NOMO-1 treated with dmso at 0.1 percent for 144 hours (cell line): ENCODE measurements around the gene MTHFR.
A peak's percentile ranks its signal among the peaks of the same experiment; 100 is the strongest.

Experiments
- DNase-seq: peaks from one replicate; lab custom pipeline; 2025; ENCODE audit not compliant: unreplicated experiment; lab: John Stamatoyannopoulos, UW

The MTHFR gene

DNA sequence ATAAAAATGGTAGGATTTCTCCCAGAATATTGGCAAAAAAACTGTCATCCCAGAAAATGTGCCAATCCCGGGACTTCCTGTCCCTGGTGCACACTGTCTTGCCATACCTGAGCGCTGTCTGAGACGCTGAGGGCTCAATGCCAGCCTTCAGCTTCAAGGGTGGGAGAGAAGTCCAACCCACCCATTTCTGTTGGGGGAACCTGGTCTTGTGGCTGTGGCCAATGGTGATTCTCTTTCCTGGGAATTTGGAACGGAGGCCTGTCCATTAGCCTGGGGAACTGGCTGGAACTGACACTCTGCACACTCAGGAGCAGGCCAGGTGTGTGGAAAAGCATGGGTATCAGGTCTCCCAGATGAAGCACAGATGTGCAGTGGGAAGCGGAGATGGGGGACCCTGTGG, 6.7 kb downstream of the MTHFR start:
- DNase-seq = no peak

DNA sequence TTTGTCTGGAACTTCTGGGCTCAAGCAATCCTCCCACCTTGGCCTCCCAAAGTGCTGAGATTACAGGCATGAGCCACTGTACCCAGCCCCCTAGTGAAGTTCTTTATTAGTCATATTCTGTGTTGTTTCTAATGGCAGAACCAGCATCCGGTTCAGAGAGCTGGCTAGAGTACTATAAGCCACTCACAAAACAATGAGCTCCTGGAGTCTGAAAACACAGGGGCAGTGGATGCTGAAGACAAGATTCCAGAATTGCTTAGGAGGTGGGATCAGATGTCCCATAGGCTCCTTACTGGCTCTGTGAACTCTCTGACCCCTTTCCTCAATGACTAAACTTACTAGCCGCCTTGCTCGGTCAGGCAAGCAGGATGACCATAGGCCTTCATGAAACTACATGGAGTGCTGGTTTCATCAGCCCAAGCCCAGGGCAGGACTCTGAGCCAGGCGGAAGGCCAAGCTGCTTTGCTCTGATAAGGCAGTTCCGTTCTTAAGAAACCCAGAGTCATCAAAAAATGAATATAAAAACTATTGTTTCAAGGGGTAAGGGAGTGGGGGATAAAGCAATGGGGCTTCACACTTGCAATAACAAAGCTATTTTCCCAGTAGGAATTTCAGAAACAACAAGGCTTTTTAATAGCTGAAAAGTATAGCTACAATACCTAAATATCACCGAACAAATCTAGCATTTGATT, 8.1 kb downstream of the MTHFR start:
- DNase-seq = no peak

DNA sequence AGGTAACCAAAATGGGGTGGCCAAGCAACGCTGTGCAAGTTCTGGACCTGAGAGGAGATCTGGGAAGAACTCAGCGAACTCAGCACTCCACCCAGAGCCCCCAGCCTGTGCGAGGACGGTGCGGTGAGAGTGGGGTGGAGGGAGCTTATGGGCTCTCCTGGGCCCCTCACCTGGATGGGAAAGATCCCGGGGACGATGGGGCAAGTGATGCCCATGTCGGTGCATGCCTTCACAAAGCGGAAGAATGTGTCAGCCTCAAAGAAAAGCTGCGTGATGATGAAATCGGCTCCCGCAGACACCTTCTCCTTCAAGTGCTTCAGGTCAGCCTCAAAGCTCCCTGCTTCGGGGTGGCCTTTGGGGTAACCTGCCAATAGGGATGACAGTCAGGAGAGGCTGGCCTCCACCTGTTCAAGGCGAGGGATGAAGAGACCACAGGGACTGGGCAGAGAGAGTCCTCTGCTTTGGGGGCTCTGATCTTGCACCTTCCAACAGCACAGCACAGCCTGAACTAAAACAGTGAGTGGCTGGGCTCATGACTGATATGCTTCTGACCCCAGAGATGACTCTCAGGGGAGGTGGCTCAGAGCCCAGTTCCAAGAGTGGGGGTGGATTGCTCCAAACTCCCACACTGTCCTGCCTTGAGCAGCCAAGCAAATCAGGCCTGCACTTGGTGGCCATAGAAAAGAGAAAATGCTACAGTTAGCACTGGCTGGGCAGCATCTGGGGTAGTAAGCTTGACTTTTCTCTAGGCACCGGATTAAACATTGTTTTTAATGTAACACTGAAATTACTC, 9.5 kb downstream of the MTHFR start:
- no peak for DNase-seq

DNA sequence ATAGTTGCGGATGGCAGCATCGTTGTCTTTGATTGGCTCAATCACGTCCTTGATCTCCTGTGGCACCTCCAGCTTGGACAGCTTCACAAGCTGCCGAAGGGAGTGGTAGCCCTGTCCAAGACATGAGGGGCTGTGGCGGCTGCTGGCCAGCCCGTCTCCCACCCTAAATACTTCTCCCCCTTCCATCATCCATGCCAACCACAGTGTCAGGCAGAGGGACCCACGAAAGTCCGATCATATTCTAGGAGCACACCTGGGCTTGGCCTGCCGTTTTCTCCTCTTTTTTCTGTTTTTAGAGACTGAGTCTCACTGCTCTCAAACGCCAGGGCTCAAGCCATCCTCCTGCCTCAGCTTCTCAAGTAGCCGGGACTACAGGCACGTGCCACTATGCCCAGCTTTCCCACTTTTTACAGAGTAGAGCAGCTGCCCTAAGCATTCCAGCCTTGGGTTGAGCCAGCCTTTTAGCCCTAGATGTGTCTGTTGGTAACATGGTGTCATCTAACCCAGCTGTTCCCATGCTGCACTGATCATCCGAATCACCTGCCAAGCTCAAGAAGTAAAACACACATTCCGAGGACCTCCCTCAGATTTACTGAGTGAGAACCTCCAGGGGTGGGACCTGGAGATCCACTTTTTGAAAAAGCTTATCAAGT, 10.4 kb downstream of the MTHFR start:
- no peak for DNase-seq

DNA sequence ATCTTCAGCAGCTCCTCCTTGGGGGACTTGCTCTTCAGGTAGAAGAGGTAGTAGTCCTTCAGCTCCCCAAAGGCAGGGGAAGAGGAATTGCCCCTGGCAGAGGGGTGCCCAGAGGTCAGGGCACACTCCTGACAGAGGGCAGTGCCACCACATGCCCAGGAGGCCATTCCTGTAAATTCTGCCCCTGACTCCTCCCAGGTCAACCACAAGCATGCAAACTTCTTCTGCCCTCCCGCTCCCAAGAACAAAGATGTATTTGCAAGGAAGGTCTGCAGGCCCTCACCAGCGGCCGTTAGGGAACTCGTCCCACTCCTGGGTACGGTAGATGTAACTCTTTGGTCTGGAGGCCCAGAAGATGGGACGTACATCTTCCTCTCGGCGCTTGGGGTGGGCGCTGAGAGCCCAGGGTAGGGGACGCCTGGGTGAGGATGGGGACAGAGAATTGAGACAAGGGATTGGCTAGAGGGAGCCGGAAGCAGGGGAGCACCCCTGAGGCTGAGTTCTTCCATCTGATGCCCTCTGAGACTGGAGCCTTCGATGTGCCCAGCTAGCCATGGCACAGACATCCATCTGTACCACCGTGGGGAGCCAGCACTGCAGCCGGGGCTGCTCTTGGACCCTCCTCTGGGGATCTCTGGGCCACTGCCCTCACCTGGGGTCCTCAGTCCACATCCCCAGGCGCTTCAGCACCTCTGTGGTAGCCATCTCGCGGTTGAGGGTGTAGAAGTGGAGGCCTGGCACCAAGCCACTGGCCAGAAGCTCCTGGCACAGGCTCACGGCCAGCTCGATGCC, 11.1 kb downstream of the MTHFR start:
- DNase-seq = no peak

DNA sequence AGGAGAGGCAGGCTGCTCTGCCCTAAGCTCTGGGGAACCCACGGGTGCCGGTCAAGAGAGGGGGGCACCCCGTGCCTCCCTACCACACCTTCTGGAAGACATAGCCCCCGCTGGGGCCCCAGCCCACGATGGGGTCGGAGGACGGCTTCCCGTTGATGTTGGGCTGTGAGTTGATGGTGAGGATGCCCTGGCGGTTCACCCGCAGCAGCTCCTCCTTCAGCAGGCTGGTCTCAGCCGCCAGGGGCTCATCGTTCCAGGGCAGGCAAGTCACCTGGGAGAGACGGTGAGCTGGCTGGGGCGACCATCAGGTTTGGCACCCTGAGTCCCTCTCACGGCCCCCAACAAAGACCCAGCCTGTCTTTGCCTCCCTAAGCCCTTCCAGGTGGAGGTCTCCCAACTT, 11.9 kb downstream of the MTHFR start:
- no peak for DNase-seq

DNA sequence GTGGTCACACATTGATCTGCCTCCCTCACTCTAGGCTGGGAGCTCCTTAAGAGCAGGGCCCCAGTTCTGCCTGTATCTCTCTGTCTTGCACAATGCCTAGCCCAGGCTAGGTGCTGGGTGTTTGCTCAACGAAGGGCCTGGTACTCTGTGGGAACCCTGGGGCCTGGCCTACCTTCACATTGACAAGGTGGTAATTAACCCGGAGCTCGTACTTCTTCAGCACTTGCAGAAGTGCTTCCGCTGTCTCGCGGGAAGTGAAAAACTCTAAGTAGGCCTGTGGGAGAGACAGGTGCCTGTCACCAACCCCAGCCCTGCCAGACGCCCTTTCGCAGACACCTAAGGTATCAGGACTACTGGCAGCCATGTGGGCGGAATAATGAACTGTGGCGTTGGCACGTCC, 13.7 kb downstream of the MTHFR start:
- no peak for DNase-seq

DNA sequence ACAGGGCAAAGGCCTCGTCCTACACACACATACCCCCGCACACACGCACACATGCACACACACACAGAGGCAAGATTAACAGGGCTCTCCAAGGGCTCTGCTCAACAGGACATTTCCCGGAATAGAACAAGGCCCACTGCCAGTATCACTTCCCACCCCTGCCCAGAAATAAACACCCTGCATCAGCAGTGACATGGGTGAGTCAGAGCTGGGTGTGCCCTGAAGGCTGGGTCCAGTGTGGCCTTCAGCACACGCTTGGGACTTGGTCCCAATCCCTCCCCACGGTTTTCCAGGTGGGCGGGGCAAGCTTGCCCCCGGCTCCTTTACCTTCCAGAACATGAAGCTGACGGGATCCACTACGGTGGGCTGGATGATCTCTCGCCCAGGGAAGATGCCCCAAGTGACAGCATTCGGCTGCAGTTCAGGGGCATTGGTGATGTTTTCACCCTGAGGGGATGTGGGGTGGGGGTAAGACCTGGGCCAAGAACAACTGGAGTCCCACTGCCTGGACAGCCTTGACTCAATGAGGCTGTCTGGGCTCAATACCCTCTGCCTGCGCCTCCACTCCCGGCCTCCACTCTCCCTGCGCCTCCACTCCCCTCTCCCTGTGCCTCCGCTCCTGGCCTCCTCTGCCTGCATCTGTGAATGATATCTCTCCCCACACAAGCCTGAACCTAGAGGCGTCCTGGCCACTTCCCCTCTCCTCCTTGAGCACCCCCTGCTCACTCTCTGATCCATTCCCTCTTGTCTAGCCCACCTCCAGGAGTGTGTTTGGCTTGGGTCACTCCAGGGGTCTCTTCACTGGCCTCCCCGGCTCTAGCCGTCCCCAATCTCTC, 14.7 kb downstream of the MTHFR start:
- peak; percentile 58 for DNase-seq

DNA sequence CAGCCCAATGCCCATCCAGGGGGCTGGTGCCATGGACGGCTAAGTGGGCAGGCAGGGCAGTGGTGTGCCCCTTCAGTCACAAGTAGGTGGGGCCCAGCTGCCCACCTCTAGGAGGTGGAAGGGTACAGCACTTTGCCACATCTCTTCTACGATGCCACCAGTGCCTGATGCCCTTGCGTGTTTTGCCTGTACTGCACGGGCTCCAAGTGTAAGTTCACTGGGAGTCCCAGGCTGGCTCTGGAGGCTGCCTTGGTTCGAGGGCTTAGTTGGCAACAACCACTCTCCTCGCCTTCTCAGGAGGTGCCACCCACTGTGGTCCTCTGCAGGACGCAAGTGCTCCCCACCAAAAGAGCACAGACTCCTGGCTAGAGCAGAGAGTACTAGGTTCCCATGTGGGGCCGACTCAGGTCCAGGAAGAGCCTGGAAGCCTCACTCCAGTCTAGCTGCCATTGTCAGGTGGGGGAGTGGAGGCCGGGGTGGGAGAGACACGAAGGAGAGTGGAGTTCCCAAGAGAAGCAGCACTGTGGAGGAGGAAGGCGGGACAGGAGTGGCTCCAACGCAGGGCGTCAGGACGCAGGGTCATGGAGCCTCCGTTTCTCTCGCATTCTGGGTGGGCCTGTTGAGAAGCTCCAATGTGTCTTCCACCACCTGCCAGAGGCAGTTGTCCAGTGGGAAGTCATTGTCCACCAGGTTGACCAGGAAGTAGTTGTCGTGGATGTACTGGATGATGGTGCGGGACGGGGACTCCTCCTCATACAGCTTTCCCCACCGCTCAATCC, 15.5 kb downstream of the MTHFR start:
- DNase-seq = no peak

DNA sequence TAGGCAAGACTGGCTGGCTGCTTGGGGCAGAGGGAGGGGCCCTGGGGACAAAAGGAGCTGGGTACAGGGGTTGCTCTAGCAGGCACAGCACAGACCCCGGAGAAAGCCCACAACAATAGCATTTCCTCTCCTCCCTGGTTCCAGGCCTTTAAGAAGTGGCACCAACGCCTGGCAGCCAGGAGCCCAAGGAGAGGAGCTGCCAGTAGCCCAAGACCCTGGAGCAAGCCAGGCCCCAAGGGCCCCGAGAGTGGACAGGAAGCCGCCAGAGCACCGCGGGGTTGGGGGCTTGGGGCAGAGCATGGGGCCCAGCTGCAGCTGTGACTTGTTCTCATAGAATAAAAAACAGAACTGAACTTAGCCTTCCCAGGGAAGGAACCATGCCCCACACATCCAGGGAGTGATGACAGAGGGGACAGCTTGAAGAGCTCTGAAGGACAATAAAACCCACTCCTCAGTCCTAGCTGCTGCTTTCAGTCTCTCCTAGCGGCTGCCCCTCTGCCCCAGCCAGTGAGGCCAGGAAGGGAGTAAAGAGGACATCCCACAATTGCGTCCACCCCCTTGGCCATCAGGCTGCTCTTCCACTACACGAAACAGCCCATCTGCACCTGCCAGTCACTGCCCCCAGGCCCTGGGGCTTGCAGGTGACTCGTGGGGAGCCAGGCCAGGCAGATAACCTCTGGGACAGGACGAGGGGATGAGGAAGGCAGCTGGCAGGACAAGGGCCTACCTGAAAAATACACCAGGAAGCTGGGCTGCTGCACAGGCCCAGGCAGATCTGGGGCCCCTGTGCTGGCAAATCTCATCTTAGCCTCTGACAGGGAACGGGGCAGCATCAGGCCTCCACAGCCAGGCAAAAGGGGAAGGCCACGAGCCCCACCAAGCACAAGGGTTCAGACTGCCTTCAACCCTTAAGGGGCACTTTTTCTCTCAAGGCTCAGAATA, 16.4 kb downstream of the MTHFR start:
- DNase-seq = no peak

DNA sequence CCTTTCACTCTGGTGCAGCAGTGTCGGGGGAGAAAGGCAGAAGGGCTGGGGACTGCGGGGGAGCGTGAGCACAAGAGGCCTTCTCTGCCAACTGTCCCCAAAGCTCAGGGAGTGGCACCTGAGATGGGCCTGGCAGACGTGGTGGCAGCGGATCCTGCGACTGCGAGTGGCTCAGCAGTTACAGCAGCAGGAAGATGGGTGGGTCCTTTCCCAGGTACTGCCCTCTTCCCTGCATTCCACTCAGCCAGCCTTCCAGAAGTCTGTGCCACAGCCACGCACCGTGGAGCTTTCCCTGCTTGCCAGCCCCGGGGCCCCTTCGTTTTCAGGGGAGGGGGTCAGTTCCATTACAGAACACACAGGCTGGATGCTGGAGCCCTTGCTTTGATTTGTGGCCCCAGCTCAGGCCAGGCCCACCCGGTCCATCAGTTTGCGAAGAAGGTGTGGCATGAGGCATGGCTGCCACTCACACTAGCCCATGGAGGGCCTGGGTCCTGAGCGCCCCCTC, 17.2 kb downstream of the MTHFR start:
- no peak for DNase-seq

DNA sequence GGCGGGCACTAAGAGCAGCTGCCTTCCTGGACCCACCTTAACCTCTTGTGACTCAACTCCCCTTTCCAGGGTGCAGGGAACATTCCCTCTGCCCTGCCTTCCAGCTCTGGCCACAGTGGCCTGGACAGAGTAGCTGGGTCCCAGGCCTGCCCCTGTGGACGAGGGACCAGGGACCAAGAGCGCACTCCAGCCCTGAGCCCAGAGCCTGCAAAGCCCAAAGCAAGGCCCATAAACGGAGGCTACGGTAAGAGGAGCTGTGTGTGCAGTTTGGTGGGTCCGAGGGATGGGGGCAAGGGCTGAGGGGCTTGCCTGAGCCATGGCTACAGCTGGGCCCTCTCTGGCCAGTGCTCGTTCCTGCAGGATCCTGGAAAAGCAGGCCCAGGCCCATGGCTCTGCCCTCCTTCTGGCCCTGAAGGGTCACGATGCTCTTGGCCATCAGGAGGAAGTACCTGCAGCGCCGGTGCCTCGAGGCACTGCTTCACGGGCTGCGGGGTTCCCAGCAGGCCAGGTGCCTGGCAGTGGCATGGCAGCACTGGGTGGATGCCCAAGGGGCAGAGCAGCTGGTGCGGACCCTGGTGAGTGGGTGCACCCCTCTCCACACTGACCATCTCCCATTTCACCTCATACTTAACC, 17.8 kb downstream of the MTHFR start:
- no peak for DNase-seq

DNA sequence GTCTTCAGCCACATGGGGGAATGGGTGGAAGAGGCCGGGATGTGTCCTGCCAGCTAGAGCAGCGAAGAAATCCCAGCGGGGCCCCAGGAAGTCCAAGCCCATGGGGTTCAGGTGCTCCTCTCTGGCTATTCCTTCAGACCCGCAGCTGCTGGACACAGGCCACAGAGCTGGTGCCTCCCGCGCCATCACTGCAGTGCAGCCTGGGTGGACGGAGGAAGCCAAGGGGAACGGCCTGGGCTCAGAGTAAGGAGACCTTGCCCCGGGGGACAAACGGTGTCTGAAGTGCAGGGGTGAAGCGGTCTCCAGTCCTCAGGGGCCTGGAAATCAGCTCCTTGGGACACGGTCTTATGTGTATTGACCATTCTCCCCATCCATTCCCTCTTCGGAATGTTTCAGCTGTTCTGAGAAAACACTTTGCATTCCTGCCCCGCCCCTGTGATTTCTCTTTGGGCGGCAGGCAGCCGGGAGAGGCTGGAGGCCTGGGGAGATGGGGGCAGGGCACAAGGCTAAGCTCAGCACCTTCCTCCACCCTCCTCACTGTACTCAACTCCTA, 18.4 kb downstream of the MTHFR start:
- no peak for DNase-seq

DNA sequence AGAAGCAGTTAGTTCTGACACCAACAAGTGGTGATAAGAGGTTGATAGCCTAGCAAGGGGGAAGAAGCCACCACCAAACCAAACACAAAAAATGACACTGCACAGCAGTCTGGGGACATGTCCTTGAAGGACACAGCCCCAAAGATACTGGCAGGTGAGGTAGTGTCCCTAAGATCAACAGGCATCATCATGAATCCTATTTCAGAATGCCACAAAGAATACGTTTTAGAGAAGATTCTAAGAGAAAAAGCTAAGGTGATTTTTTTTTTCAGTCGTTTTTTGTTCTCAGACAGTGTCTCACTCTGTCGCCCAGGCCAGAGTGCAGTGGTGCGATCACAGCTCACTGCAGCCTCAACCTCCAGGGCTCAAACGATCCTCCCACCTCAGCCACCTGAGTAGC, 19.6 kb downstream of the MTHFR start:
- no peak for DNase-seq

DNA sequence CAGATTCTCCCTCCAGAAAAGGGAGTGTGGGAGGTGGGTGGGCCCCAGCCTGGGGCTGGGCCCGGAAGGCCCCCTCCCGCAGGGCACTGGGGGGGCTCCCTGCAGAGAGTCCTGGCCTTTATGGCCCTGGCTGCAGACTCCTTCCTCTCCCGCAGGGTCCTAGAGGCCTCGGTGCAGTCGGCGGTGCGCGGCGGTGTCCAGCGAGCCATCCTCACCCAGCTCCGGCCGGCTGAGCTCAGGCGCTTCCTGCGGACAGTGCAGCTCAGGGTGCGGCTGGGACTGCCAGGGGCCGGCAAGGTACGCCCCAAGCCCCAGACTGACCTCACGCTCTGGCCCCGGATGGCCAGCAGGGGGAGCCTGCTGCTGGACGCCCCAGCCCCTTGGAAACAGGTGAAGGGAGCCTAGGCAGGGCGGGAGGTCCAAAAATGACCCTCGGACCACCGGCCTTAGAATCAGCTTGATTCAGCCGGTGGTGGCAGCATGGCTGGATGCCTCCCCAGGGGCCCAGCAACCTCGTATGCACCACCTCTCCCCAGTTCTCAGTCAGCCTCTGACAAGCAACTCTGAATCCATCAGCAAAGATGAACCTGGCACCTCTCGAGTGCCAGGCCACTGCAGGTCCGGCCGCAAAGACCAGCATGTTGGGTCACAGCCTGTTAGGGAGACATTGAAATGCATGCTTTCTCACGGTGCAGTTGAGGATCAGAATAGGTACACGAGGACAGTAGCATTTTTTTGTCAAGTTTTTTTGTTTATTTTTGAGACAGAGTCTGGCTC, 20.6 kb downstream of the MTHFR start:
- no peak for DNase-seq

DNA sequence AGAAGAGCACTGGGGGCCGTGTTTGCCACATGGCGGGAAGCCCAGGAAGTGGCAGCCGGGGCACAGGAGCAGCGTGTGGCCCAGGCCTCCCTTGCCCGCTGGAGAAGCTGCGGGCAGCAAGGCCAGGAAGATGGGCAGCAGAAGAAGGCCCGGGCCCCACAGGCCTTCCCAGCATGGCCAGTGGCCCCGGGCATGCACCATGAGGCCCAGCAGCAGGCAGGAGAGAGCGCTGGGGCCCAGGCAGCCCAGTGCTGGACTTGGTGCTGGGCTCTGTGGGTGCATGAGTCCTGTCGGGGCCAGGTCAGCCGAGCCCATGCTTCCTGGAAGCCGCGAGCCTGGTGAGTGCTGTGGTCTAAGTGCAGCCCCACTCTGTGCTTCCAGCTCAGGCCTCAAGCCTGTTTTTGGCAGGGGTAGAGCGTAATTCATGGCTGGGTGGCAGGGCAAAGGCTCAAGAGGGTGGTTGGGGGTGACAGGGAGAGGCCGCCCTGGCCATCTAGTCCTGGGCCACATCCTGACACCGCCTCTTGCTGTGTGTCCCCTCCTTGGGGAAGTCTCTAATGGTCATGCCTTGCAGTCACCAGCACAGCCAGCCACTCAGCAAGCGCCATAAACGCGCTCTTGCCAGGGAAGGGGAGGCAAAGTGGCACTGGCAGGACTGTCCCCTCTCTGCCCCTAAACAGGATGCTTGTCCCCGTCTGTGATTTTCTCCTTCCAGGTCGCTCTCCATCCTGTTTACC, 21.3 kb downstream of the MTHFR start:
- DNase-seq = no peak
